LNCAP (cell line): Measurements from ENCODE around the gene TENM4.

Experiments
- TF ChIP-seq, protein P1 (sequence below): fragments of 450-650 bp; IDR thresholded peaks from 2 replicates; pipeline ENCODE4 v1.5.1; 2017; ENCODE audit warnings: mild to moderate bottlenecking

Gene TENM4

DNA sequence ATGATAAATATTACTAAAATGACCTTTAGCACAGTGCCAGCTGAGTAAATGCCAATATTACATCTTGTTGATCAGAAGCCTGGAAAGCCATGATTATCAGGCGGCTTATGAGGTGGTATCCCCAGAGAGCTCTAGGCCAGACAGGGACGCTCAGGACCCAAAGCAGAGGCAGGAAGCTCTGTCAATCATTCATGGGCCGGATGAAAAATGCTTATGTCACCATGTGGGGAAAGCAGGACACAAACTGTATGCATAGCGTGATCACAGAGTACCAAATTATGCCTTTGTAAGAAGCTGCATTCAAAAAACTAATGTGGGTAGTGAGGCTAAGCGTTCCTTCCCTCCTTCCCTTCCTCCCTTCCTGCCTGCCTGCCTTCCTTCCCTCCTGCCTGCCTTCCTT, 82.6 kb downstream of the TENM4 start:
- TF ChIP-seq, protein P1, sequence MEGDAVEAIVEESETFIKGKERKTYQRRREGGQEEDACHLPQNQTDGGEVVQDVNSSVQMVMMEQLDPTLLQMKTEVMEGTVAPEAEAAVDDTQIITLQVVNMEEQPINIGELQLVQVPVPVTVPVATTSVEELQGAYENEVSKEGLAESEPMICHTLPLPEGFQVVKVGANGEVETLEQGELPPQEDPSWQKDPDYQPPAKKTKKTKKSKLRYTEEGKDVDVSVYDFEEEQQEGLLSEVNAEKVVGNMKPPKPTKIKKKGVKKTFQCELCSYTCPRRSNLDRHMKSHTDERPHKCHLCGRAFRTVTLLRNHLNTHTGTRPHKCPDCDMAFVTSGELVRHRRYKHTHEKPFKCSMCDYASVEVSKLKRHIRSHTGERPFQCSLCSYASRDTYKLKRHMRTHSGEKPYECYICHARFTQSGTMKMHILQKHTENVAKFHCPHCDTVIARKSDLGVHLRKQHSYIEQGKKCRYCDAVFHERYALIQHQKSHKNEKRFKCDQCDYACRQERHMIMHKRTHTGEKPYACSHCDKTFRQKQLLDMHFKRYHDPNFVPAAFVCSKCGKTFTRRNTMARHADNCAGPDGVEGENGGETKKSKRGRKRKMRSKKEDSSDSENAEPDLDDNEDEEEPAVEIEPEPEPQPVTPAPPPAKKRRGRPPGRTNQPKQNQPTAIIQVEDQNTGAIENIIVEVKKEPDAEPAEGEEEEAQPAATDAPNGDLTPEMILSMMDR: no peak

DNA sequence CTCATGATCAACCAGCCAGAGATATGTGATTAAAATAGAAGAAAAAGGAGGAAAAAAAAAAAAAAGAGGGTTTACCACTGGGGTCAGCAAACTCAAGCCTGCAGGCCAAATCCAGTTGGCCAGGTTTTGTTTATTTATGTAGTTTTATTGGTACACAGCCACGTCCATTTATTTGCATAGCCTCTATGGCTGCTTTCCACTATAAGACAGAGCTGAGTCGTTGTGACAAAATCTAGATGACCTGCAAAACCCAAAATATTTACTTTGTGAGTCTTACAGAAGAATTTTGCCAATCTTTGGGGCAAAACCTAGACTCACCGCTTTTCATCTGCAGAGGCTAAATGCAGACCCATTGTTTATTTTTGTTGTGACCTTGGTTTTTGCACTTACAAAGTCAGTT, 87.1 kb downstream of the TENM4 start:
- TF ChIP-seq, protein P1: no peak

DNA sequence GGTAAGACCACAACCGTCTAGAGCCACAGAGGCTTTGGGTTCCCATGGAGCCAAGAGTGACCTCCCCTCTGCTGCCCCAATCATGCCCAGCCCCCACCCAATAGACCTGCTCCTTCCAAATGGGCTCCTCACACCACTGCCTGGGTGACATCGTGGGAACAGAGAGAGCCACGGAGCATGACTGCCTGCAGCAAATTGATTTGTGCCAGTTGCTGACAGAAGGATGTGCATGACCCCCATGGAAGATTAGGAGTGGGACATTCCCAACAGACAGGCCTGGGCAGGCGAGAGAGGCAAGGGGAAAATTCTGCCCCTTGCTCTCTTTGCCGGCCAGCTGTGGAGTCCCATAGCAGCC, 88.5 kb downstream of the TENM4 start:
- TF ChIP-seq, protein P1: no peak

DNA sequence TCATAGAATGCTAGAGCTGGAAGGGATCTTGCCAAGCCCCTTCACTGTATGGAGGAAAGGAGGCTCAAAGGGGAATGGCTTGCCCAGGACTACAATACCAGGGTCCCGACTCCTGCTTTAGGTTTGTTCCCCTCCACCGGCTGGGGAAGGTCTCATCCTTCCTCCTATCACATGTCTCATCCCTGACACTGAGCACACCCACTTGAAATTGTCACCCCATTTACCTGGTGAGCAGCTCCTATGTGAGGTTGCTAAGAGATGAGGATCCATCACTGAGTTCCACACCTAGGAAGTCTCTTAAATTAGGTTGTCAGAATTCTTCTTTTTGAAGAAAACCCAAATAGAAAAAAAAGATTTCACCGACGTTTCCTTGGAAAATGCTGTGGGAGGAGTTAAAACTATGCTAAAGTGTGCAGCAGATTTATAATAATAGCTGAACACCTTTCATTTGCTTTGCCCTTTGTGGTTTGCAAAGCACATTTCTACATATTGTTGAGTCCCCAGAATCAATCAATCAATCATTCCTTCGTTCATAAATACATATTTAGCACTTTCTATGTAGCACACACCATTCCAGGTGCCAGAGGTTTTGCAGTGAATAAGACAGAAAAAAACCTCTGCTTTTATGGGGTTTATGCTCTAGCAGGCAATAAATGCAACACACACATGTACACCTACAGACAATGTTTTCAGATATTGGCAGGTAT, 91.7 kb downstream of the TENM4 start:
- TF ChIP-seq, protein P1: no peak

DNA sequence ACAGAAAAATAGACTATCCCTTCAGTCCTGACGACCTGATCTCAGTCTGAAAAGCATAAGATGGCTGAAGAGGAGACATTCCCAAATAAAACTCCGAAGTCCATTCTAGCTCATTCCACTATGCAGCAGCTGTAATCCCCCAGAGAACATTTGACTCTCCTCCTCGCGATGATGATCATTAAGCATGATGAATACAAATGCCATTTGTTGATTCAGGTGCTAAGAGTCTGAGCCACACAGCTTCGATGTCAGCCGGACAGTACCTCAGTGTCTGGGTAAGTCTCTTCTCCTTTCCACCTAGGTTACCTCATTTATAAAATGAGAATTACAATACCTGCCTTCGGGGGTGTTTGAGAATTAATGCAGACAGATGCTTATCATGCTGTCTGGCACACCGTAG, 94.8 kb downstream of the TENM4 start:
- TF ChIP-seq, protein P1: no peak

DNA sequence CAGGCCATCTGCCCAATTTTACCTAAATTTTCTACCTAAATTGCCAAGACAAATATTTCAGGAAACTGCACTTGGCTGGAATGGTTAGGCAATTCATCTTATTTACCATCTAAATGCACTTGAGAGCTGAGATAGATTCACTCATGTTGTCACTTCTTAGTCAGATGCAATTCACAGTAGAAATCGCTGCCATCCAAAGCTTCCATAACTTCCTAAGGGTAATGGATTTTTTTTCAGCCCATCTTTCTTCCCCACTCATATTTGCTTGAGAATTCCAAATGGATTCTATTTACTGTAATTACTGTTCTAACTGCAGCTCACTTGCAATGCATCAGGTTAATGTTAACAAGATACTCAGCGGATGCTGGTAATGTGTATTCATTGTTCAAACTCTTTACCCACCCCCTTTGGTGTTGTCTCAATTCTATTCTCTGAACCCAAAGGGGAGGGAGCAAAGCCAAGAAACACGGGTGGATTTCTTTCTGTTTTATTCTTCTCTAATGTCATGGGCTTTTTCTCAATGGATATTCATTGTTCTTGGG, 96.0 kb downstream of the TENM4 start:
- TF ChIP-seq, protein P1: no peak

DNA sequence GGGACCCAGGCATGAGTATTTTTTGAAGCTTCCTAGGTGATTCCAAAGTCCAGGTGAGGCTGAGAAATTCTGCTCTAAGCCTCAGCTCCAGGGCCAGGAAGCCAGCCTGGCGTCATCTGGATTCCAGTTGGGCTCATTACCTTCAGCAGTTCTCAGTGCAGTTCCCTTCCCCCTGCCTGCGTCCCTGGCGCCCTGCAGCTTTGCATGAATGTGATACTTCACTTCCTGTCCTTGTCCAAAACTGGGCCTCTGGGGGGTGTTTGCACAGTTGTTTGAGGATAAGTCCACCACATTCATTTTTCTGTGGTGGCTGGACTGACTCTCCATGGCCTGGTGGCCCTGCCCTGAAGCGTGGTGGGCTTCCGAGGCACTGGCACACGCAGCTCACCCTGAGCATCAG, 98.1 kb downstream of the TENM4 start:
- TF ChIP-seq, protein P1: no peak

DNA sequence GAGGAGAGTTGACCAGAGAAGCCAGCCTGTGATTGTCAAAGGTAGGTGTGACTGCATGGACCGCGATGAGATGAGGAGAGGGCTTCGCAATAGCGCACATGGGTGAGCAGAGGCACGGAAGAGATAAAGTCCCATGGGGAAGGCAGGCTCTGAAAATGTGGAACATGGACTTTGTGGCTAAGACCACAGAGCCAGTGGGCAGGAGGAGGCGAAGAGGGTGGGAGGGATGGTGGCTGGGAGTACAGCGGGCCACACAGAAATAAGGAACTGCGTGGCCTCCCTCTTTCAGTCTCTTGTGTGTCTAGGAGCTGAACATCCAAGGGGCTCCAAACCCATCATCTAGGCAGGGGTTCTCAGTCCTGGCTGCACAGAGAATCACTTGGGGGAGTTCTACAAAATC, 98.6 kb downstream of the TENM4 start:
- TF ChIP-seq, protein P1: no peak
